ENCODE measurements around the gene SNRPA. TPM values are rescaled to one million over a fixed set of nuclear protein-coding genes. Genes with fewer than 3 reads are reported as not detected.

The SNRPA gene
- total and polyA plus RNA-seq, 2 of the 8 experiments (the other 6 are each of a cell fraction or from before 2014, with no cell fraction given): 201 to 202 TPM

GRCh38 chr19:40776932-40777644 is 26.1 kb downstream of the SNRPA start (continued):
- no peak for TF ChIP-seq USF2 (IDR thresholded peaks at IDR 0.05; ENCODE audit: low read length)

Measured in H1 (cell line).